Measurements from ENCODE around the gene AHRR. TPM values are rescaled to one million over a fixed set of nuclear protein-coding genes. Genes with fewer than 3 reads are reported as not detected.
A peak's percentile ranks its signal among the peaks of the same experiment; 100 is the strongest.

AHRR gene
- total and polyA plus RNA-seq, 12 donors, result 0.07 to 1.2 (median 0.33) TPM; not detected in 2

GRCh38 chr5:398475-399295 is 77.2 kb downstream of the AHRR start:
- Histone ChIP-seq H3K27me3 (peaks cover 0 to 30% (median 6%) of the 10 kb centered on the region in 7 donors), H3K36me3 (no peaks in the 10 kb centered on the region), H3K27ac (no peak overlapping the region), H3K4me3 (no peak overlapping the region), H3K4me1 (peaks cover 0 to 18% (median 14%) of the 10 kb centered on the region in 9 donors), H3K9me3 (no peaks in the 10 kb centered on the region)
- intact Hi-C loops (cut with DNase I), result no loop called here
- no peak for ATAC-seq
- WGBS, 2 donors, result 93 to 95% methylated on average over 35 of the region's 35 CpGs
- no peak for TF ChIP-seq CTCF (IDR thresholded peaks at IDR 0.05)
- DNase-seq, result no peak

DNA sequence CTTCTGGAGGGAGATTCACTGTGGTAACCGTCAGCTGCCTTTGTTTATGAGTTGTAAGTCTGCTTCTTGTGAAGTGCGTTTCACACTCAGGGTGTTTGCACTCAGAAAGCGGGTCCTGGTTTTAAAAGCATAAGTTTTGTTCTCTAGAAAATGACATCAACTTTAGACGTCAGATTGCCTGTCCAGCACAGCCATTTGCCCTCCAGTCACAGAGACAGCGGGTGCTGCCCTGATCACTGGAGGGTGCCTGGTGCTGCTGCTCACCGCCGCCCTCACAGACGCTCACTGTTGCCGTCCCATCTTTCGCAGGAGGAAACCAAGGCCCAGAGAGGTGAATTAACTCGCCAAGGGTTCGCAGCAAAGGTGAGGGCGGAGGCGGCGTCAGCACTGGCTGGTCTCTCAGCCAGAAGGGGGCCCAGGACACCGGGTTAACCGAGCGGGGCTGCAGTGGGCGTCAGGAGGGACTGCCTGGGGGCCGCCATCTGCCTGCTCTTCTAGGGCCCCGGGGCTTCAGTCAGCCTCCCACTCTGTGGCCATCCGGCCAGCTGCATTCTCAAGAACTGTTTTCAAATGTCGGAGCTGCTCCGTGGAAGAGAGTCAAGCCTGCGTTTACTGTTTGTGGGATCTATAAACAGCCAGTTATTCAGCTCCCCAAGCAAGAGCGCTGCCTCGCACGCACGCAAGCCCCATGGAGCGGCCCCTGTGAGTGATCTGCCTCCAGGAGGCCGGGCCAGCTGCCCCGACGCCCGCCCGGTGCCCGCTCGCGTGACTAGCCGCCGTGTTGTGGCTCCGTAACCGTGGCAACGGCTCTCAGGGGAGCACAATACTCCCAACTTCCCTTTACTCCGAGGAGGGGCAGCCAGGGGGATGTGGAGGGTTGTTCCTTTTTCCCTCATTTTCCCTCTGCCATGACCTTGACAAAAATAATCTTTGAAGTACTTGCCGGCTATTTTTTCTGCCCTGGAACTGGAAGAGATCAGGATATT is 78.1 kb downstream of the AHRR start:
- Histone ChIP-seq H3K36me3 (no peaks in the 10 kb centered on the region), H3K4me3 (peak overlapping the region in 8 of 10 donors; percentile 2 to 46 (median 32)), H3K9me3 (no peaks in the 10 kb centered on the region), H3K27ac (peak overlapping the region in 3 of 10 donors; percentile 2 to 32 (median 31)), H3K4me1 (peaks cover 0 to 18% (median 14%) of the 10 kb centered on the region in 9 donors), H3K27me3 (peaks cover 0 to 30% (median 9%) of the 10 kb centered on the region in 7 donors)
- WGBS, 2 donors, result 32 to 33% methylated on average over 45 of the region's 45 CpGs
- DNase-seq (peak; percentile 82 to 85), ATAC-seq (peak; percentile 80 to 93 (median 90))
- TF ChIP-seq CTCF (IDR thresholded peaks at IDR 0.05), result peak in 1 of 9 donors; percentile 11
- intact Hi-C loops (cut with DNase I), result no loop called here

- Histone ChIP-seq H3K9me3 (no peaks in the 10 kb centered on the region), H3K4me1 (peaks cover 0 to 18% (median 14%) of the 10 kb centered on the region in 9 donors), H3K27ac (peak overlapping the region in 3 of 10 donors; percentile 2 to 32 (median 31)), H3K27me3 (peaks cover 0 to 30% (median 9%) of the 10 kb centered on the region in 7 donors), H3K4me3 (peak overlapping the region in 8 of 10 donors; percentile 2 to 46 (median 32)), H3K36me3 (no peaks in the 10 kb centered on the region)
- whole genome bisulfite sequencing, 2 donors, result 53 to 56% methylated on average over 26 of the region's 26 CpGs
- ATAC-seq (peak in 1 of 8 donors; percentile 18), DNase-seq (no peak)
- intact Hi-C loops (cut with DNase I), result no loop called here
- no peak for TF ChIP-seq CTCF (IDR thresholded peaks at IDR 0.05)
Measured at GRCh38 chr5:400282-401145, 79.0 kb downstream of the AHRR start.

Data from heart right ventricle (tissue), 16 donors.